Measurements from ENCODE around the gene HPS1. TPM values are rescaled to one million over a fixed set of nuclear protein-coding genes. Genes with fewer than 3 reads are reported as not detected.

HPS1 gene
- total RNA-seq, 1 donor from 2014 or later: 86.3 TPM

DNA sequence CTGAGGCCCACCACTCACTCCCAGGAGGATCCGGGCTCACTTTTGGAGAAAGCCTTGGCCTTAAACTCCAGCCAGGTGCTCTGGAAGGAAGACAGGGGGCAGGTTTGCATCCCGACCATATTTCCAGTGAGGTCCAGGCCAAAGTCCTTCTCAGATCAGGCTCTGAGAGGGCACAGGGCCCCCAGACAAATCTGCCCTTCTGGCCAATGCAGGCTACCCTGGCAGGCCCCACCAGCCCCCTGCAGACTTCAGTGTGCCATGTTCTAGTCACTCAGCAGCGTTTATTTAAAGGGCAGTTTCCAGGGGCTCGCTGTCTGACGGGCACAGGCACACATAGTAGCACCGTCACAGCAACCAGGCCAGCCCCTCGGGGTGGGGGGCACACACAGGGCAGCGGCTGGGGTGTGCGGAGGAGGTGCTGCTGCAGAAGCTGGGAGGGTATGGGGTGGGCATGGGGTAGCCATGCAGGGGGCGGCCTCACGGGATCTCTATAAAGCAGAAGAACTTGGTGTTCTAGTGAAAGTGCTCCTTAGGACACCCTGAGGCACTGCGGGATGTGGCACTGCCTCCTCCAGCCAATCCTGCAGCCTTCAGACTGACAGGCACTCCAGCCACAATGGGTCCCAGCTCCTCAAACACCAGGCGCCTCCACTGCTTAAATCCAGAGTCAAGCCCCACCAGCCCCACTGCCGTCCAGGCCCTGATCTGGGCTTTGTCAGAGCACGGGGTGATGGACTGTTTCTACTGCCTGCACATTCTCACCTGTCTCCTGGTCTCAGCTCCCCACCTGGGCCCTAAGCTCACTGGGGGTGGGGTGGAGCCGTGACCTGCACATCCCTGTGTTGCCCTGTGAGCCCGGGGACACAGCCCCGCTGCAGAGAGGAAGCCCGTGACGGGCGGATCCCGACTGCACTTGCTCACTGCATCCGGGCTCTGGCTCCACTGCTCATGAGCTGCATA lies 22.2 kb downstream of the HPS1 start:
- no peak overlapping the region for H3K4me3 ChIP-seq
- no peak for TF ChIP-seq CTCF (IDR thresholded peaks at IDR 0.05)

GRCh38 chr10:98423691-98424120 lies 23.0 kb downstream of the HPS1 start:
- Histone ChIP-seq H3K36me3 (peaks cover 93% of the 10 kb centered on the region), H3K4me3 (no peak overlapping the region), H3K4me1 (no peaks in the 10 kb centered on the region), H3K27ac (no peak overlapping the region), H3K9me3 (no peaks in the 10 kb centered on the region), H3K27me3 (ENCODE audit: low read depth) (no peaks in the 10 kb centered on the region)
- no peak for TF ChIP-seq CTCF (IDR thresholded peaks at IDR 0.05)
- ATAC-seq (peak in 1 of 2 donors; percentile 5), DNase-seq (no peak)
- intact Hi-C loops (cut with DNase I): no loop called here

More for the DNA sequence above, 22.2 kb downstream of the HPS1 start:
- Histone ChIP-seq H3K27me3 (ENCODE audit: low read depth) (no peaks in the 10 kb centered on the region), H3K9me3 (no peaks in the 10 kb centered on the region), H3K27ac (no peak overlapping the region), H3K36me3 (peaks cover 93% of the 10 kb centered on the region), H3K4me1 (no peaks in the 10 kb centered on the region)
- ATAC-seq (no peak), DNase-seq (no peak)
- intact Hi-C loops (cut with DNase I): no loop called here

GRCh38 chr10:98422182-98422581 lies 24.6 kb downstream of the HPS1 start:
- no peak overlapping the region for H3K4me3 ChIP-seq
- TF ChIP-seq CTCF (IDR thresholded peaks at IDR 0.05): no peak
- H3K9me3 ChIP-seq: no peaks in the 10 kb centered on the region
- ATAC-seq (no peak), DNase-seq (no peak)
- H3K27me3 ChIP-seq (ENCODE audit: low read depth): no peaks in the 10 kb centered on the region
- H3K36me3 ChIP-seq: peaks cover 94% of the 10 kb centered on the region
- no peaks in the 10 kb centered on the region for H3K4me1 ChIP-seq
- H3K27ac ChIP-seq: no peak overlapping the region
- intact Hi-C loops (cut with DNase I): no loop called here

DNA sequence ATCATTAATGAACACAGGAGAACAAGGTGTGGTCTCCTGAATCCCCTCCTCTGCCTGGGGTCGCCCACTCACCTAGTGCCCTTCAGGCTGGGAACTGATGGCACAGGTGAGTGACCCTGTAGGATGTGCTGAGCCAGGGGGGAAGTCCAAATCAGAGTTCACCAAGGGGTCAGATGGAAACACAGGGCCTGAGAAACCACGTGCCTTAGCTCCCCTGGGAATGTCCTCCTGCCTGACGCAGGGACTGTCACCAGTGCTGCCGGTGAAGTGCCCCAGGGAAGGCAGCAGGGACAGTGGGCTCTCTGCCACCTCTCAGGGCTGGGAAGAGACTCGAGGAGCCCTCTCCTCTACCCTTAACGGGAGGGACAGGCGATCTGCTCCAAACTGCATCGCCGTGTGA lies 25.9 kb downstream of the HPS1 start:
- intact Hi-C loops (cut with DNase I): no loop called here

More for the DNA sequence above, 25.9 kb downstream of the HPS1 start:
- H3K36me3 ChIP-seq: peaks cover 96% of the 10 kb centered on the region
- no peaks in the 10 kb centered on the region for H3K27me3 ChIP-seq (ENCODE audit: low read depth)
- H3K4me3 ChIP-seq: no peak overlapping the region
- H3K9me3 ChIP-seq: no peaks in the 10 kb centered on the region
- H3K27ac ChIP-seq: no peak overlapping the region
- no peak for TF ChIP-seq CTCF (IDR thresholded peaks at IDR 0.05)
- no peak for ATAC-seq
- DNase-seq: no peak
- peaks cover under 1% of the 10 kb centered on the region for H3K4me1 ChIP-seq
